HepG2 (cell line): ENCODE results near the gene DNAJA2. TPM values are rescaled to one million over a fixed set of nuclear protein-coding genes. Genes with fewer than 3 reads are reported as not detected.

ENCODE experiments used
- ATAC-seq: fragments of 200-7000 bp; cut with Tn5 transposase; 3 replicates; pipeline ENCODE4 v1.9.1; 2020; ENCODE audit warnings: mild to moderate bottlenecking, moderate library complexity
- BruUV-seq: library from RNA; stranded (reverse); fragments of 400-500 nt; replicated peaks from 2 replicates; lab custom pipeline; 2021; lab: Mats Ljungman, UMichigan
- CTCF ChIA-PET: fragments of 300-600 bp; formaldehyde crosslinking; extraction: SDS; loops from one replicate; lab custom pipeline; 2021; ENCODE audit warnings: low total read pairs, inconsistent platforms, low intra/inter-chr PET ratio; lab: Yijun Ruan, JAX
- POLR2A ChIA-PET: fragments of 350-600 bp; sonication (Branson Sonifier 250); formaldehyde crosslinking; loops from one replicate; lab custom pipeline; 2020; ENCODE audit warnings: antibody characterized with exemption, inconsistent platforms; lab: Yijun Ruan, JAX
- DNase-seq: peaks from one replicate; pipeline ENCODE4 v3.0.0-alpha.2; 2015; ENCODE audit warnings: low spot score
- FAIRE-seq: peaks from 3 replicates; lab custom pipeline; 2011; peaks lifted over from hg19 to GRCh38; lab: Jason Lieb, UNC
- H2AFZ ChIP-seq: one replicate; pipeline ENCODE4 v1.6.1; 2011; ENCODE audit warnings: low read length, inconsistent platforms
- H3K27ac ChIP-seq: fragments of 300-600 bp; 3 replicates; pipeline ENCODE4 v1.8.0; 2011; ENCODE audit warnings: mixed run types, mild to moderate bottlenecking, mixed read lengths, low read length, inconsistent platforms; ENCODE audit not compliant: insufficient read depth; ENCODE audit errors: extremely low read length
- H3K27me3 ChIP-seq, 2 experiments: fragments of 200-600 bp in 1 of 2; 2 replicates in 1 of 2; 3 replicates in 1 of 2; pipeline versions ENCODE4 v1.6.0 to v1.8.0; 2011; ENCODE audit warnings: low read length in 2 of 2, mild to moderate bottlenecking in 2 of 2, moderate library complexity in 2 of 2, inconsistent platforms in 1 of 2; ENCODE audit not compliant: insufficient read depth in 2 of 2, control insufficient read depth in 1 of 2
- H3K36me3 ChIP-seq, 2 experiments: fragments of 200-600 bp in 1 of 2; replicated peaks in 1 of 2; 2 replicates in 1 of 2; 3 replicates in 1 of 2; pipeline versions ENCODE4 v1.5.1 to v1.8.0; 2011; ENCODE audit warnings: low read length in 2 of 2, inconsistent platforms in 1 of 2; ENCODE audit not compliant: insufficient read depth in 2 of 2, control insufficient read depth in 1 of 2
- H3K4me1 ChIP-seq: 2 replicates; pipeline ENCODE4 v1.5.1; 2012; ENCODE audit warnings: low read length, inconsistent platforms; ENCODE audit not compliant: insufficient read depth
- H3K4me2 ChIP-seq: 2 replicates; pipeline ENCODE4 v1.6.0; 2011; ENCODE audit warnings: low read depth, low read length, inconsistent platforms
- H3K4me3 ChIP-seq, 3 experiments: fragments of 200-600 bp in 1 of 3; sonication (generic), shearing (Covaris generic) in 1 of 3; replicated peaks in 1 of 3; 2 replicates each; pipeline ENCODE4 v1.5.1; 2011 to 2016; ENCODE audit warnings: low read length in 3 of 3, inconsistent platforms in 2 of 3, low read depth in 2 of 3, mild to moderate bottlenecking in 2 of 3, control low read depth in 1 of 3, mixed read lengths in 1 of 3; ENCODE audit not compliant: insufficient read depth in 1 of 3
- H3K79me2 ChIP-seq: one replicate; pipeline ENCODE4 v1.6.1; 2011; ENCODE audit warnings: low read length, inconsistent platforms; ENCODE audit not compliant: insufficient read depth
- H3K9ac ChIP-seq: 2 replicates; pipeline ENCODE4 v1.6.0; 2011; ENCODE audit warnings: mild to moderate bottlenecking, low read depth, low read length, inconsistent platforms; ENCODE audit not compliant: insufficient read depth
- H3K9me3 ChIP-seq: 2 replicates; pipeline ENCODE4 v1.5.1; 2012; ENCODE audit warnings: mild to moderate bottlenecking, low read length
- H4K20me1 ChIP-seq: 2 replicates; pipeline ENCODE4 v1.6.0; 2011; ENCODE audit warnings: inconsistent platforms, mild to moderate bottlenecking, low read length, moderate library complexity; ENCODE audit not compliant: insufficient read depth
- CBX5 ChIP-seq: sonication (generic); formaldehyde crosslinking; IDR thresholded peaks from 2 replicates; pipeline ENCODE4 v1.4.0; 2020; ENCODE audit warnings: missing genetic modification reagents, borderline replicate concordance
- CCAR2 ChIP-seq: fragments of 200-400 bp; formaldehyde crosslinking; optimal IDR thresholded peaks from 2 replicates; pipeline ENCODE3; 2018; ENCODE audit warnings: low read depth, mild to moderate bottlenecking, low read length, moderate library complexity
- HNRNPH1 ChIP-seq: fragments of 200-400 bp; formaldehyde crosslinking; optimal IDR thresholded peaks from 2 replicates; pipeline ENCODE3; 2017; ENCODE audit warnings: mild to moderate bottlenecking, low read depth, low read length
- HNRNPL ChIP-seq: fragments of 200-400 bp; formaldehyde crosslinking; IDR thresholded peaks from 2 replicates; pipeline ENCODE4 v1.6.1; 2017; ENCODE audit warnings: mild to moderate bottlenecking, low read depth, low read length
- NBN ChIP-seq: fragments of 450-650 bp; conservative IDR thresholded peaks from 2 replicates; pipeline ENCODE4 v1.6.1; 2017
- NONO ChIP-seq, 2 experiments: fragments of 450-650 bp in 1 of 2; sonication (generic) in 1 of 2; formaldehyde crosslinking in 1 of 2; IDR thresholded peaks in 1 of 2; conservative IDR thresholded peaks in 1 of 2; 2 replicates each; pipeline versions ENCODE4 v1.6.1 to v1.8.0; 2017 to 2022; ENCODE audit warnings: mild to moderate bottlenecking in 1 of 2, missing genetic modification reagents in 1 of 2, moderate library complexity in 1 of 2
- REPIN1 ChIP-seq: sonication (generic); formaldehyde crosslinking; IDR thresholded peaks from 2 replicates; pipeline ENCODE4 v1.8.0; 2022; ENCODE audit warnings: missing genetic modification reagents, low read depth, mild to moderate bottlenecking, borderline replicate concordance
- SSRP1 ChIP-seq: IDR thresholded peaks from 2 replicates; pipeline ENCODE4 v1.6.1; 2016; ENCODE audit warnings: control low read depth
- TERF1 ChIP-seq: sonication (generic); formaldehyde crosslinking; IDR thresholded peaks from 2 replicates; pipeline ENCODE4 v1.8.0; 2022; ENCODE audit warnings: mild to moderate bottlenecking, missing genetic modification reagents, moderate library complexity
- ZBTB33 ChIP-seq: sonication (generic); formaldehyde crosslinking; IDR thresholded peaks from 2 replicates; pipeline ENCODE4 v1.4.0; 2020; ENCODE audit warnings: missing genetic modification reagents
- ZNF557 ChIP-seq: sonication (generic); formaldehyde crosslinking; IDR thresholded peaks from 2 replicates; pipeline ENCODE4 v1.4.0; 2020; ENCODE audit warnings: missing genetic modification reagents
- ZNF597 ChIP-seq: sonication (generic); formaldehyde crosslinking; IDR thresholded peaks from 2 replicates; pipeline ENCODE4 v1.5.0; 2020; ENCODE audit warnings: missing genetic modification reagents
- ZNF841 ChIP-seq: sonication (generic); formaldehyde crosslinking; IDR thresholded peaks from 2 replicates; pipeline ENCODE4 v1.8.1; 2023; ENCODE audit warnings: missing genetic modification reagents, borderline replicate concordance
- ZSCAN29 ChIP-seq: sonication (generic); formaldehyde crosslinking; conservative IDR thresholded peaks from 2 replicates; pipeline ENCODE4 v1.4.0; 2020; ENCODE audit warnings: mild to moderate bottlenecking, missing genetic modification reagents
- ZSCAN9 ChIP-seq: IDR thresholded peaks from 2 replicates; pipeline ENCODE4 v1.6.1; 2016; ENCODE audit warnings: borderline replicate concordance
- WGBS: methylation state at CpG from one replicate; pipeline ENCODE4 v1.1.6; 2017; ENCODE audit warnings: low lambda C conversion rate; 5-methylcytosine and 5-hydroxymethylcytosine counted together
- in situ Hi-C: cut with HindIII; loops from 2 replicates; pipeline ENCODE4 v1.10.0; 2017; ENCODE audit warnings: low pct_unique_long_range_greater_than_20kb; ENCODE audit not compliant: extremely low pct_ligation_motif_present
- intact Hi-C: fragments of 100-400 bp; cut with micrococcal nuclease; formaldehyde crosslinking; loops from one replicate; pipeline ENCODE4 v1.10.0; 2022; ENCODE audit not compliant: unreplicated experiment
- polyA plus RNA-seq, 8 experiments: library from polyadenylated mRNA; depleted of rRNA in 3 of 8; stranded (reverse) in 7 of 8; unstranded in 1 of 8; fragments of >200 nt; fragmentation: Illumina TruSeq in 4 of 8; extraction: Trizol in 4 of 8; gene quantifications; 2 replicates each; pipeline versions ENCODE4 v1.2.1 to v1.2.3, GENCODE V29; 2011 to 2016; ENCODE audit warnings: low read depth in 4 of 8, missing spikeins in 1 of 8, mixed read lengths in 1 of 8; ENCODE audit not compliant: insufficient read depth in 1 of 8
- total RNA-seq, 5 experiments: library from RNA; depleted of rRNA; stranded (reverse); fragments of >200 nt; fragmentation: Illumina TruSeq; extraction: Trizol; gene quantifications; 2 replicates each; pipeline ENCODE4 v1.2.3, GENCODE V29; 2016; ENCODE audit warnings: low read depth in 1 of 5

The DNAJA2 gene
- total and polyA plus RNA-seq, 2 of the 13 experiments (the other 11 are each of a cell fraction or from before 2014, with no cell fraction given) = 25.4 to 176 TPM

- no peak overlapping the region for H3K4me2 ChIP-seq
- DNase-seq (no peak), ATAC-seq (no peak), FAIRE-seq (peak; percentile 64)
- peaks cover 75 to 95% of the 10 kb centered on the region in 2 experiments for H3K36me3 ChIP-seq
- H3K27me3 ChIP-seq = no peaks in the 10 kb centered on the region
- peaks cover 52% of the 10 kb centered on the region for H3K4me1 ChIP-seq
- ChIA-PET CTCF (no interaction called here), POLR2A (interaction anchor here (1.3 kb wide), 1 partner anchor 62 kb away, joined by 6 read pairs; no protein-coding TSS in a partner anchor)
- no peak overlapping the region for H2AFZ ChIP-seq
- no peaks in the 10 kb centered on the region for H3K9me3 ChIP-seq
- no peaks in the 10 kb centered on the region for H3K79me2 ChIP-seq
- WGBS = 100% methylated on average over 2 of the region's 2 CpGs
- H3K27ac ChIP-seq = no peak overlapping the region
- in situ Hi-C loops = no loop called here
- BruUV-seq = TSS peak; percentile 14
- no peak overlapping the region for H3K4me3 ChIP-seq
- no peak overlapping the region for H3K9ac ChIP-seq
- peaks cover 31% of the 10 kb centered on the region for H4K20me1 ChIP-seq
- intact Hi-C loops = loop anchor here (10.0 kb wide), 1 partner anchor 221 kb away; no protein-coding TSS in a partner anchor
- TF ChIP-seq CBX5 (CRISPR knock-in tag) (no peak), TERF1 (no peak), HNRNPL (peak; percentile 74; the same call in 1 of the 2 replicates), SSRP1 (CRISPR knock-in tag) (peak; percentile 93; the same call in 1 of the 2 replicates), NBN (peak; percentile 4; the same call in 1 of the 2 replicates), ZNF557 (CRISPR knock-in tag) (no peak), ZBTB33 (CRISPR knock-in tag) (no peak), CCAR2 (peak; percentile 48), ZSCAN29 (CRISPR knock-in tag) (no peak), ZNF597 (CRISPR knock-in tag) (no peak), ZNF841 (0 out of 2 replicates have a peak, but pooled peaks have one; percentile 27), NONO (IDR thresholded peaks at IDR 0.05) (peak; percentile 63), NONO (CRISPR knock-in tag; conservative IDR thresholded peaks at IDR 0.05) (no peak; the same call in 1 of the 2 replicates), HNRNPH1 (no peak), ZSCAN9 (CRISPR knock-in tag) (no peak), REPIN1 (CRISPR knock-in tag) (no peak)
These were observed 57.9 kb downstream of the DNAJA2 start for GRCh38 chr16:46915483-46916025.
